RPMI8226 (cell line): Measurements from ENCODE around the gene CDC42BPG.

ENCODE experiments used
- DNase-seq: peaks from one replicate; pipeline ENCODE4 v3.0.0-alpha.2; 2015

CDC42BPG gene

DNA sequence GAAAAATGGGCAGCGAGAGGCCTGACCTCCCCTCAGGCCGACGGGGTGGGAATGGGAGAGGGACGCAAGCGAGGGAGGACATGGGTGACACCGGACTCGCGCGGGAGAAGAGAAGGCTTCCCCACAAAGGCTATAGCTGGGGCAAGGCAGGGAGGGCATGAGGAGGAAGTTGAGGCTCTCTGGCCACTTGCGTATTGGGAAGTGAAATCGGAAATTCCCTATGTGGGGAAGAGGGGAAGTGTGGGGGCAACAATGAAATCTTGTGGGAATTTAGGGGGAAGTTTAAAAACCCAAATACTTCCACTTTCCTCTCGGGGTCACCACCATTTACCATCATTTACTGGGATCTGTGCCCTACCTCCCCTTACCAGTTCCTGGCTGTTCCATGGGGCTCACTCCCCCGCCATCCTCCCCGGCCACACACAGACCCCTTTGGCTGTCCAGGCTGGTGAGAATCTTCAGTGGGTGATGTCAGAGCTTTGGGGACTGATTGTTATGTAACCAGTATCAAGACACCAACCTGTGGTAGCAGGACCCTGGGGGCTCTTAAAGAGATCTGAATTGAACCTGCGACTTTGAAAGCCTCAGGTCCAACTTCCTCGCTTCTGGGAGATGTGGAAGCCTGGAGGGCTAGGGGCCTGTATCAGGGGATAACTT, 34.9 kb upstream of the CDC42BPG start:
- DNase-seq = no peak

DNA sequence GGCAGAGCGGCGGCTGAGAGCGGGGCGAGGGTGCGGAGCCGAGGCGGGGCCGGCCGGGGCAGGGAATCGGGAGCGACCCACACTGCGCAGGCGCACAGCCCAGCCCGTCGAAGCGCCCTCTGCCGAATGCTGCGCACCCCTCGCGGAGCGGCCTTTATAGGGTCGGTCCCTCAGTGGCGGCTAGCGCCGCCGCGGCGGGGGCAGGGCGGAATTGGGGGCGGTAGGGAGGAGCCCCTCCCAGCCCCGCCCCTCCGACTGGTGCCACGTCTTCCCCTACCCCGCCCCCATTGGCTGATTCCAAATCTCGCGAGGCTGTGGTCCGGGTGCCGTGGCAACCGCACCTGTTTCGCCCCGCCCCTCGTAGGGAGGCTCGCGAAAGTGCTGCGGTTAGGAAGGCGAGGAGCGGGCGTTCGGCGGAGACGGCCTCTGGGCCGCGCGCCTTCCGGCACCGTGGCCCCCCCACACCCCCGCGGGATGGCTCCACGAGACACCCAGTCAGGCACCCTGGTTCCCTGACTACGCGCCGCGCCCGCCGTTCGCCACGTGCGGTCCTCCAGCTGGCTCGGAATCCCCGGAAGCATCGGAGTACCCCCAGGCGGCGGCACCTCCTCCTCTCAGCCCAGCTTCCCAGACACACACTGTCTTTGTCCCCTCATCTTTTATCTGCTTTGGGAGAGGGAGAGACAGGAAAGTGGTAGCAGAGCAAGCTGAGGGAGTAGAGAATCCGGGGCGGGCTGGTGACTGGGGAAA, 34.2 kb upstream of the CDC42BPG start, which contains the start of gene EHD1:
Gene EHD1 (minus strand): TSS at position 128 of the 750 bp plus-strand sequence. CDS start 157 bp downstream, outside the sequence.
- peak; percentile 100 for DNase-seq

- DNase-seq = no peak
Observed at GRCh38 chr11:64878223-64878493, 33.7 kb upstream of the CDC42BPG start.

GRCh38 chr11:64877390-64878222, 33.2 kb upstream of the CDC42BPG start:
- DNase-seq = no peak

DNA sequence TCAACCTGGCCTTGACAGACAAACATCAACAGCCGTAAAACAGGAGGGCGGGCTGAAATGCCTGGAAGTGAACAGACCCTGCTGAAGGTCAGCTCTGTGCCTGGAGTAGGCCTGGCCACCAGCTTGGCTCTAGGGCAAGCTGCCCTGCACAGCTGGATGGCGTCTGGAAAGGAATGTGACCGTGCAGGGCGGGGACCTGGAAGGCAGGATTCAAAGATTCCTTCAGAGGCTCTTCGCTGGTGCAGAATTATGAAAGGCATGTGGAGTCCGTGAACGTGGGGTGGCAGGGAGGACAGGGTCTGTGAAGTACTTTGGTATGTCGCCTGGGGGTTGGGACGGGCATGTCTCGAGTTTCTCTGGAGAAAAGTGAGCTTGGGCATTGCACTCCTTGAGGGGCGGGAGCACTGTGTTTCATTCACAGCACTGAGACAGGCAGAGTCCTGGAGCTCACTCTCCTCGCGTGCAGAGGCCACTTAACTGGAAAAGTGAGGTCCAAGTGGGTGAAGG, 32.4 kb upstream of the CDC42BPG start:
- DNase-seq = no peak

GRCh38 chr11:64876229-64876750, 31.8 kb upstream of the CDC42BPG start:
- no peak for DNase-seq

DNA sequence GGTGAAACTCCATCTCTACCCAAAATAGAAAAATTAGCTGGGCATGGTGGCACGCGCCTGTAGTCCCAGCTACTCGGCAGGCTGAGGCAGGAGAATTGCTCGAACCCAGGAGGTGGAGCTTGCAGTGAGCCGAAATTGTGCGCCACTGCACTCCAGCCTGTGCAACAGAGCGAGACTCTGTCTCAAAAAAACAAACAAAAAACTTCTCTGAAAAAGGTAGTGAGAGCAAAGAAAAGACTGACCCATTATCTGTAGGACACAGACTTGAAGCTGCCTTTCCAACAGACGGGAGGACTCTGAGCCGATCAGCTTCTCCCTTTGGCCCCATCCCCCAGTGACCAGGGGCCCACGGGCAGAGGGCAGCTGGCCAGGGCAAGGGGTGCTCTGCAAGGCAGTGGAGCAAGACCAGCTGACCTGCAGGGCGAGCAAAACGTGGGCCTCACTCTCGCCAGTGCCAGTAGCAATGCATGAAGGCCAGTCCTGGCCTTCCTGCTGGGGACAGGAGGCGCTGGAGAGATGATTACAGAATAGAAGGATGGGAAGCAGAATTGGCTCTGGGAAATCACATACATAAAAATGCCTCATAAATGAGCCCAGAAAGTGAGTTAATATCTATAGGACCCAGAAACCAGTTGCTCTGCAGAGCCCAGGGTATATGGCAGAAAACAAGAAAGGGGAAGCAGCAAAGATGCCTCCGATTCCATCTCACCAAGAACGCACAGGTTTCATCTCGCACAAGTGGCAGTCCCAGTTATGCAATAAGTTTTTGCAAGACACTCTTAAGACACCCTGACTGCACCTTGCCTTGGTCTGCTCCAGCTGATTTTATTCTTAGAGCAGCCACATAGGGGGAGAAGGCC, 31.1 kb upstream of the CDC42BPG start:
- DNase-seq = no peak

DNA sequence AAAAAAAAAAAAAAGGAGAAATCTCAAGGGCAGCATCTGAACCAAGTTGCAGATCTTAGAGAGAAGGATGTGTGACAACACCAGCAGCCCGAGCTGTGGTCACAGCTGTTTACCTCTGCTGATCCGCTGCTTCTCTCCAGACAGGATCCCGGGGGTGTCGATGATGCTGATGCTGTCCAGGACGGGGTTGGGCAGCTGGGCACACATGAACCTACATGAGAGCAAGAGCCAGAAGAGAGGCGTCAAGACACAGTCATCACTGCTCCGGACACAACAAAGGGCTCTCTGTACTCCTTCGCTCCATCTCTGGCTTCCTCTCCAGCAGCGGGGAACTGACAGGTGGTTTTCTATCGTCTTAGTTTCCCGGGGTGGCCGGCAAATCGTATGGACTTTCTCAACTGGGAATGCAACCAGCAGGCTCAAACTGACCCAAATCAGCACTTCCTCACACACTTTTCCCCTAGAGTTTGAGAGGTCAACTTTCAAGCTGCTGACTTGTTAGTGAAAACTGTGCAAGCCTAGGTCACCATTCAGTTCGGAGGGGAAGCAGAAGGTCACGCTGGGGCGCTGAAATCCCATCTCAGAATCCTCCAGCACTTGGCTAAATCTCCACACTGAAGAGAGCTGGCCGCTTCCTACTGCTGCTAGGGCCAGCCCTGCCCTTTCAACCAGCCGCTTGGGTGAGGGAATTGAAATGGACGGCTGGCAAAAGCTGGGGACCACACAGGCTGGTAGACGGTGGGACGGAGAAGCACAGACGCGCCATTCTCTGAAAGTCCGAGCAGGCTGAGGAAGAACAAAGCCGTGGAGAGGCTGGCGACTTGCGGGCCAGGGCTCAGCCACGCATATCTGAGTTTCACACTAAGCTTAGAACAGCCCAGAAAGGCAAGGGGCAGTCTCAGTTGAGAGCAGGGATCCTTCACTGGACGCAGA, 30.1 kb upstream of the CDC42BPG start:
- no peak for DNase-seq

DNA sequence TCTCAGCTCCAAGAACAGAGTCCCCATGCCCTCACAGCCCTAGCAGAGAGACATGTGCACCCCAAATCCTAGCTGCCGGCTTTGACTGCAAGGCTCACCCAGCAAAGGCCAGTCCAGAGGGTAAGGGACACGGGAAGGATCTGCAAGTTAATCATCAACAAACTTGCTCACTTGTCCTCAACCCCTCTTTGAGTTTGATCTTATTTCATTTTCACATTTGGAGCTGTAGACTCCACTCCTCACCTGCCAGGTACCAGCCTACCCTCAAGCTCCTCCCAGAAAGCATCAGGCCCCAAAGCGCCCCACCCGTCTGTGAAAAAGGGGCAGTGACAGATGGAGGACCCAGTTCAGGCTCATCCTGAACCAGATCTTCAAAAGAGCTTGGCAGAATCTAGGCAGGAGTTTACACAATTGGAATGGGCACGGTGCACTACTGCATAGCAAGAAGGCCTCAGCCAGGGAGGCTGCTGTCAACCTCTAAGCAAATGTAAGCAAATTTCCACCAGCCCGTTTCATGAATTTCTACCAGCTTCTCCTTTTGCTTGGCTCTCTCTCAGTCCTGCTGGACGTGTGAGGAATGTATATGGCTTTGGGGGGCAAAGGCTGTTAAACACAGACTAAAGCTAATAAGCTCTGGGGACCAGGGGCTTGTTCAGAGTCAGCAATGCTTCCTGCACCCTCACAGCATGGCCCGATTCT, 28.5 kb upstream of the CDC42BPG start:
- DNase-seq = no peak

DNA sequence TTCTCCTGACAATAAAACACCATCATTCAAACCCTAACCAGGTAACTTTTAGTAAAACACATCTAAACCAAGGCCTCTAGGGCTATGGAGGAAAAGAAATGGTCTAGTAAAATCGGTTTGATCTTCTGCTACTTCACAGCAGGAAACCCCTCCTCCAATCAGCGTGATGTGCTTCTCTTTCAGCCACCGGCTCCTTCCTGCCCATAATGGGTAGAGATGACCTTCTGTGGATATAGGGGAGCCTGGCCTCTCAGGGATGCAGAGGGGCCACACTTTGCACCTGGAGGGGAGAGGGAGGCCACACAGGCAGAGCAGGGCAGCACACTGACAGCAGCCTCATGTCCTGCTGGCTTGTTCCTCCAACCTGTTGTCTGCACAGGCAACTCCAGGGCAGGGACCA, 27.0 kb upstream of the CDC42BPG start:
- no peak for DNase-seq

DNA sequence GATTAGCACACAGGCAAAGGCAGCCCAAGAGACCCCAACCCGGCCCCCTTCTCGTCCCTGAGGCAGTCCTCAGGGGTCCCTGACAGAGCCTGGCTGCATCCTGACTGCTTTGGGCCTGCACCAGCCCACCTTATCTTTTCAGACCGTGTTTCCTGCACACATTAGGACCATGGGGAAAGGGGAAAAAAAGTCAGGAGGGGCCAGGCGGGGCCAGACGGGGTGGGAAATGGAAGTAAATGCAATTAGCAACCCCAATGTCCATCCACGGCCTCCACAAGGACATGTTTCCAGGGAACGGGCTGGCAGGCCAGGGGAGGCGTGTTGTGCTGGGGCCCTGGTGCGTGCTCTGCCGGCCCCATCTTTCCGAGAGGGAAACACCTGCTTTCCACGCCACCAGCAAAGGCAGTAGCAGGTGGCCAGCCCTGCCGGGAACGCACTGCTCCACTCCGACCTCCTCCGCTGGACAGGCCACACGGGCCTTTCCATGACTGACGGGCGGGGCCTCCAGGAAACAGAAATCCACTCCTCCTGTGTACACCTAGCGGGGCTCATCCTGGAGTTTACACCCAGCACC, 26.5 kb upstream of the CDC42BPG start:
- no peak for DNase-seq

GRCh38 chr11:64870176-64870892, 25.9 kb upstream of the CDC42BPG start:
- DNase-seq = no peak

GRCh38 chr11:64869571-64870175, 25.2 kb upstream of the CDC42BPG start:
- DNase-seq = no peak

- DNase-seq = no peak
Observed at GRCh38 chr11:64868904-64869570, 24.6 kb upstream of the CDC42BPG start.

- DNase-seq = no peak
Observed at GRCh38 chr11:64867748-64868462, 23.5 kb upstream of the CDC42BPG start.

- DNase-seq = no peak
Observed at GRCh38 chr11:64866173-64866491, 21.7 kb upstream of the CDC42BPG start.

GRCh38 chr11:64865286-64866172, 21.1 kb upstream of the CDC42BPG start:
- DNase-seq = no peak
